ENCODE results near the gene TMEM242.

TMEM242 gene

GRCh38 chr6:157271911-157272310 lies 51.4 kb downstream of the TMEM242 start:
- DNase-seq (ENCODE audit: low read depth in 2 of 2, low spot score in 1 of 2) = no peak

GRCh38 chr6:157271441-157271840 lies 51.9 kb downstream of the TMEM242 start:
- DNase-seq (ENCODE audit: low read depth in 2 of 2, low spot score in 1 of 2) = no peak

- DNase-seq (ENCODE audit: low read depth in 2 of 2, low spot score in 1 of 2) = no peak
These were observed 52.4 kb downstream of the TMEM242 start for GRCh38 chr6:157270916-157271315.

GRCh38 chr6:157270308-157270707 lies 53.0 kb downstream of the TMEM242 start:
- DNase-seq (ENCODE audit: low read depth in 2 of 2, low spot score in 1 of 2) = no peak

GRCh38 chr6:157269261-157269794 lies 54.0 kb downstream of the TMEM242 start:
- DNase-seq (ENCODE audit: low read depth in 2 of 2, low spot score in 1 of 2) = no peak

- no peak for DNase-seq (ENCODE audit: low read depth in 2 of 2, low spot score in 1 of 2)
These were observed 54.5 kb downstream of the TMEM242 start for GRCh38 chr6:157268835-157269234.

- DNase-seq (ENCODE audit: low read depth in 2 of 2, low spot score in 1 of 2) = no peak
These were observed 54.9 kb downstream of the TMEM242 start for GRCh38 chr6:157268396-157268795.

- DNase-seq (ENCODE audit: low read depth in 2 of 2, low spot score in 1 of 2) = no peak
These were observed 55.7 kb downstream of the TMEM242 start for GRCh38 chr6:157267654-157268053.

GRCh38 chr6:157267109-157267611 lies 56.2 kb downstream of the TMEM242 start:
- no peak for DNase-seq (ENCODE audit: low read depth in 2 of 2, low spot score in 1 of 2)

GRCh38 chr6:157266274-157267101 lies 56.8 kb downstream of the TMEM242 start:
- no peak for DNase-seq (ENCODE audit: low read depth in 2 of 2, low spot score in 1 of 2)

GRCh38 chr6:157265635-157266034 lies 57.7 kb downstream of the TMEM242 start:
- DNase-seq (ENCODE audit: low read depth in 2 of 2, low spot score in 1 of 2) = no peak

GRCh38 chr6:157265186-157265585 lies 58.1 kb downstream of the TMEM242 start:
- no peak for DNase-seq (ENCODE audit: low read depth in 2 of 2, low spot score in 1 of 2)

GRCh38 chr6:157264701-157265100 lies 58.6 kb downstream of the TMEM242 start:
- DNase-seq (ENCODE audit: low read depth in 2 of 2, low spot score in 1 of 2) = no peak

GRCh38 chr6:157263881-157264397 lies 59.4 kb downstream of the TMEM242 start:
- DNase-seq (ENCODE audit: low read depth in 2 of 2, low spot score in 1 of 2) = no peak

- DNase-seq (ENCODE audit: low read depth in 2 of 2, low spot score in 1 of 2) = no peak
These were observed 60.2 kb downstream of the TMEM242 start for GRCh38 chr6:157263146-157263545.

GRCh38 chr6:157261606-157262005 lies 61.7 kb downstream of the TMEM242 start:
- no peak for DNase-seq (ENCODE audit: low read depth in 2 of 2, low spot score in 1 of 2)

GRCh38 chr6:157260735-157261410 lies 62.4 kb downstream of the TMEM242 start:
- no peak for DNase-seq (ENCODE audit: low read depth in 2 of 2, low spot score in 1 of 2)

- DNase-seq (ENCODE audit: low read depth in 2 of 2, low spot score in 1 of 2) = no peak
These were observed 63.9 kb downstream of the TMEM242 start for GRCh38 chr6:157259443-157259842.

GRCh38 chr6:157258878-157259277 lies 64.4 kb downstream of the TMEM242 start:
- no peak for DNase-seq (ENCODE audit: low read depth in 2 of 2, low spot score in 1 of 2)

- no peak for DNase-seq (ENCODE audit: low read depth in 2 of 2, low spot score in 1 of 2)
These were observed 68.2 kb downstream of the TMEM242 start for GRCh38 chr6:157255079-157255478.

GRCh38 chr6:157254538-157254937 lies 68.8 kb downstream of the TMEM242 start:
- no peak for DNase-seq (ENCODE audit: low read depth in 2 of 2, low spot score in 1 of 2)

GRCh38 chr6:157253699-157254098 lies 69.6 kb downstream of the TMEM242 start:
- DNase-seq (ENCODE audit: low read depth in 2 of 2, low spot score in 1 of 2) = no peak

Data from stimulated activated CD8-positive, alpha-beta memory T cell treated with anti-CD3 and anti-CD28 coated beads, Interleukin-4, amount 100 ng/mL, for 4 hours (primary cell).